Spleen (tissue), 3 donors: ENCODE measurements around the gene GRIN2C.

ENCODE experiments used
- POLR2A ChIP-seq, 3 donors: fragments of 450-650 bp; IDR thresholded peaks; one replicate each; pipeline ENCODE4 v1.5.1; 2017; ENCODE audit warnings: antibody characterized with exemption in 3 of 3, mild to moderate bottlenecking in 1 of 3
- POLR2AphosphoS5 ChIP-seq, 3 donors: sonication (generic); formaldehyde crosslinking; IDR thresholded peaks; one replicate each; pipeline ENCODE4 v1.5.1; 2017; ENCODE audit warnings: antibody characterized with exemption in 3 of 3

DNA sequence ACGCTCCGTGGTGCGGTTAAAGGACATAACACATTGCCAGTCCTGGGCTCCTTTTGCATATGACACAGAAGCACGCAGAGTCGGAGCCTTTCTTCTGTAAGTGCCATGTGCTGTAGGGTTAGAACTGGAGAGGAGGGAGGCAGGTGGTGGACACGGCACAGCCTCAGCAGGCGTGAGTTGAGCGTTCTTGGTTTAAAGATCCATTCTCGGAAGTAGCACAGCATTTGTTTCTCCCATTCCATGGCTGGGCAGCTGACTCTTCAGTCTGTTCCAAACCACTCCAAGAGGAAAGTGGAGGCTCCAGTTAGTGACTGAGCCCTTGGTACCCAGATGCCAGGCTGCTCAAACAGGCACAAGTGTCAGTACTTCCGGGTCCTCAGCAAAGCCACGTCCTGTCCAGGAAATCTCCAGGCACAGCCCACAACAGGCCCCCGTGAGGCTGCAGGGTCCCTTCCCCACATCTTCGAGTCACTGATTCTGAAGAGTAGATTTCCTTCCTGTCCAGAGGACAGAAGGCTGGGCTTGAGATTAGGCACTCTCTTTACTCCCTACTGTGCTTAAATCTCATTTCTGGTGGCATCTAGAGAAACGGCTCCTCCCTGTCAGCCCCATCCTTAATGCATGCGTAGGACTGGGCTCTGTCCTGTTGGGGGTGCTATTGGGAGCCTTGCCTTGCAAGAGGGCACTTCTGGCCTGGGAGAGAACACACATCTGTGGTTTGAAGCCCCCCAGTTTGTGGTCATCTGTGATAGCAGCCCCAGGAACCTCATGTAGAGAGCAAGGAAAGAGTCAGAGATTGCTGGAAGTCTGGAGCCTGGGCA is 43.9 kb downstream of the GRIN2C start:
- TF ChIP-seq POLR2A (IDR thresholded peaks at IDR 0.05) (no peak), POLR2AphosphoS5 (IDR thresholded peaks at IDR 0.05) (no peak)
